Body of pancreas (tissue), 4 donors: ENCODE measurements around the gene C10orf90. TPM values are rescaled to one million over a fixed set of nuclear protein-coding genes. Genes with fewer than 3 reads are reported as not detected.

Experiments
- ATAC-seq: fragments of 150-250 bp; one replicate; pipeline ENCODE4 v1.9.1; 2016
- DNase-seq, 4 donors: peaks; one replicate each; pipeline ENCODE4 v3.0.0-alpha.2; 2019
- H3K27ac ChIP-seq, 4 donors: fragments of 200-600 bp; sonication (generic); 1 replicate in 3 of 4; 2 replicates in 1 of 4; pipeline versions ENCODE4 v1.5.1 to v1.6.1; 2016 to 2019; ENCODE audit warnings: mild to moderate bottlenecking in 1 of 4, mixed read lengths in 1 of 4, moderate library complexity in 1 of 4
- H3K27me3 ChIP-seq, 2 donors: fragments of 200-600 bp; sonication (generic); one replicate each; pipeline ENCODE4 v1.6.0; 2016; ENCODE audit warnings: mild to moderate bottlenecking in 1 of 2
- H3K36me3 ChIP-seq, 2 donors: fragments of 200-600 bp; sonication (generic); replicated peaks in 1 of 2; 2 replicates each; pipeline ENCODE4 v1.5.1; 2016; ENCODE audit warnings: low read depth in 2 of 2; ENCODE audit not compliant: insufficient read depth in 1 of 2
- H3K4me1 ChIP-seq: fragments of 200-600 bp; sonication (generic); one replicate; pipeline ENCODE4 v1.6.0; 2016
- H3K4me3 ChIP-seq, 2 donors: fragments of 200-600 bp; sonication (generic); 1 replicate in 1 of 2; 2 replicates in 1 of 2; pipeline ENCODE4 v1.5.1; 2016 to 2019
- H3K9me3 ChIP-seq, 3 donors: fragments of 200-600 bp; sonication (generic); 1 replicate in 2 of 3; 2 replicates in 1 of 3; pipeline ENCODE4 v1.5.1; 2016
- CTCF ChIP-seq, 7 experiments: fragments of 450-650 bp in 4 of 7; fragments of 200-600 bp in 3 of 7; sonication (generic) in 3 of 7; IDR thresholded peaks; one replicate each; pipeline ENCODE4 v1.5.1; 2016 to 2019; ENCODE audit warnings: antibody characterized with exemption in 7 of 7
- POLR2A ChIP-seq, 3 donors: fragments of 450-650 bp; IDR thresholded peaks; one replicate each; pipeline ENCODE4 v1.6.1; 2016; ENCODE audit warnings: antibody characterized with exemption in 3 of 3, mild to moderate bottlenecking in 2 of 3
- WGBS, 2 donors: methylation state at CpG; one replicate each; pipeline ENCODE4 v1.1.5; 2017; 5-methylcytosine and 5-hydroxymethylcytosine counted together
- intact Hi-C: fragments of 100-400 bp; cut with DNase I; formaldehyde crosslinking; loops from one replicate; pipeline ENCODE4 v1.15.1; 2023
- total RNA-seq, 2 donors: library from RNA; depleted of rRNA; stranded (reverse); fragments of >200 nt; gene quantifications; one replicate each; pipeline ENCODE4 v1.1.0, GENCODE V29; 2016

The C10orf90 gene
- total RNA-seq, 2 donors from 2014 or later, result not detected

- WGBS, 2 donors, result 44 to 47% methylated on average over 11 of the region's 11 CpGs
- no peak for DNase-seq
- no peak for TF ChIP-seq POLR2A (IDR thresholded peaks at IDR 0.05)
- TF ChIP-seq CTCF (IDR thresholded peaks at IDR 0.05), result no peak
- intact Hi-C loops, result no loop called here
- no peak for ATAC-seq
- H3K4me3 ChIP-seq, result no peak overlapping the region
- no peaks in the 10 kb centered on the region for H3K4me1 ChIP-seq
- H3K27me3 ChIP-seq, result no peaks in the 10 kb centered on the region
- H3K27ac ChIP-seq, result no peak overlapping the region
- no peaks in the 10 kb centered on the region for H3K9me3 ChIP-seq
- no peaks in the 10 kb centered on the region for H3K36me3 ChIP-seq
Observed at GRCh38 chr10:126408953-126409641, 261.4 kb downstream of the C10orf90 start.

DNA sequence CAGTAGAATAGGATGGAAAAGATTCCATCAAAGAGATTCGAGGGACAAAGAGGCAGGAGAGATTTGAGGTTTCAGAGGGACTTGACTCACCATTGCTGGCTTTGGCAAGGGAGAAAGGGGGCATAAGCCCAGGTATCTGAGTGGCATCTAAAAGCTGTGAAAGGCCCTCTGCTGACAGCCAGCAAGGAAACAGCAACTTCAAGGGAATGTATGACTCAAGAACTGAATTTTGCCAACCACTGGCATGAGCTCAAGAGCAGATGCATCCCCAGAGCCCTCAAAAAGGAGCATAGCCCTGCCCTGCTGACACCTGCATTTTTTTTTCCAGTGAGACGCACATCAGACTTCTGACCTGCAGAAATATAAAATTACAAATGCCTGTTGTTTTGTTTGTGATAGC, 262.7 kb downstream of the C10orf90 start:
- Histone ChIP-seq H3K4me3 (no peak overlapping the region), H3K27me3 (no peaks in the 10 kb centered on the region), H3K4me1 (no peaks in the 10 kb centered on the region), H3K27ac (no peak overlapping the region), H3K9me3 (no peaks in the 10 kb centered on the region), H3K36me3 (no peaks in the 10 kb centered on the region)
- 55 to 58% methylated on average over 2 of the region's 2 CpGs for WGBS, 2 donors
- TF ChIP-seq POLR2A (IDR thresholded peaks at IDR 0.05), result no peak
- ATAC-seq, result no peak
- intact Hi-C loops, result no loop called here
- no peak for DNase-seq

- no peaks in the 10 kb centered on the region for H3K4me1 ChIP-seq
- H3K4me3 ChIP-seq, result no peak overlapping the region
- intact Hi-C loops, result no loop called here
- no peaks in the 10 kb centered on the region for H3K27me3 ChIP-seq
- no peaks in the 10 kb centered on the region for H3K36me3 ChIP-seq
- DNase-seq (no peak), ATAC-seq (no peak)
- no peak overlapping the region for H3K27ac ChIP-seq
- no peaks in the 10 kb centered on the region for H3K9me3 ChIP-seq
- 80 to 81% methylated on average over 6 of the region's 6 CpGs for WGBS, 2 donors
- no peak for TF ChIP-seq POLR2A (IDR thresholded peaks at IDR 0.05)
- TF ChIP-seq CTCF (IDR thresholded peaks at IDR 0.05), result no peak
Observed at GRCh38 chr10:126405239-126405775, 265.2 kb downstream of the C10orf90 start.

GRCh38 chr10:126402721-126403695, 267.5 kb downstream of the C10orf90 start:
- 58 to 60% methylated on average over 7 of the region's 7 CpGs for WGBS, 2 donors

More at GRCh38 chr10:126402721-126403695, 267.5 kb downstream of the C10orf90 start:
- Histone ChIP-seq H3K9me3 (no peaks in the 10 kb centered on the region), H3K4me3 (no peak overlapping the region), H3K27ac (no peak overlapping the region), H3K27me3 (no peaks in the 10 kb centered on the region), H3K36me3 (no peaks in the 10 kb centered on the region), H3K4me1 (no peaks in the 10 kb centered on the region)
- TF ChIP-seq POLR2A (IDR thresholded peaks at IDR 0.05) (no peak), CTCF (IDR thresholded peaks at IDR 0.05) (no peak)
- DNase-seq, result no peak
- intact Hi-C loops, result no loop called here
- ATAC-seq, result no peak
